ENCODE data around the gene MBD3L2. TPM values are rescaled to one million over a fixed set of nuclear protein-coding genes. Genes with fewer than 3 reads are reported as not detected.
A peak's percentile ranks its signal among the peaks of the same experiment; 100 is the strongest.
"Not testable (repeated sequence)": the region's sequence is repeated elsewhere in the genome, so short reads cannot be mapped to it uniquely, and the experiment has no call there.

Gene MBD3L2
- total RNA-seq (2014; rRNA removed; shearing (Covaris generic)) = not detected in 2 replicates

DNA sequence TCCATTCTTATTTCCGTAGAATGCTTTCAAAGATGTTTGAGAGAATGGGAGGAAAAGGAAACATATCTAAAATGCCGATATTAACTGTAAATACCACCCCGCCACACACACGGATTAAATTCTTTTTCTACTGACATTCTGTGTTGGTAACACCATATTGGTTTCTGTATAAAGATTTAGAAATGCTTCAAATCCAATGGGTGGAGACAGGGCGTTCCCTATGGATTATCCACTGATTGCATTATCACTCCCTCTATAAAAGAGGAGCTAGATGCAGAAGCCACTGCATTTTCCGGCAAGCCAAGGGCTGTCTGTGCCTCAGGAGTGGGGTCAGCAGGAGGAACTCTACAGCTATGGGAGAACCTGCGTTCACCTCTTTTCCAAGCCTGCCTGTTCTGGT, at the start of gene MBD3L2:
TSS of gene MBD3L2 (plus strand) at position 301 of the 400 bp plus-strand sequence. CDS start at position 354, 53 bp downstream.
- DNase-seq (ENCODE audit: low read depth) = not testable (repeated sequence)

DNA sequence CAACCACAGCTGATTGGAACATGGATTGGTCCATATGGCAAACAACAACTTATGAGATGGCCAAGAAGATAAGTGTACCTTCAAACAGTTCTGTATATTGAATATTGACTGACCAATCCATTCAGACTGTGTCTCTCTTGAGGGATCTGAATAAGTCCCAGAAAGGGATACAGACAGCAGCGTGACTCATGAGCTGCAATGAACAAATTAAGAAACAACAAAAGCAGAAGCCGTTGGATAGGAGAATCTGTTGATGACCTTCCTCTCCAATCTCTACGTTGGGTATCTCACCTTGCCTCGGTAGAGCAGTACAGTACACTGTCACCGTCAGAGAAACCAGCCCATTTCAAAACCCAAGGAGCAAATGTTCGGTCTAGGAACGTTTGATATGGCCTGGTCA, 49.2 kb upstream of the MBD3L2 start:
- no peak for DNase-seq (ENCODE audit: low read depth)

DNA sequence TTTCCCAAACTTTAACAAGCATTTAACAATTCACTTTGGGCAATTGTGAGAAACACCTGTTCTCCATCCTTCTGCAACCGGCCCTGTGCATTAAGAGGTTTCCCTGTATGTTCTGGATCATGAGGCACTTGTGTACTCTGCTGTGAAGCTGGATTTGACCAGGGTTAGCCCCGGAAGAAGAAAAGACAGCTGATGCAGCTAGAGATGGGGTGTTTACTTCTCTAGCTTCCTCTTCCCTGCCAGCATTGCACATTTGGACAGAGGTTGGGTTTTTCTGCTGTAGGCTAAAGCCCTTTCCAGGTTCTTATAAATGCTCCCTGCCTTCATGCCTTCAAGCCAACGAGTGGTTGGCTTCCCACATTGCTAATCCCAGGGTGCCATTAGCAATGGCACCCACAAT, 48.8 kb upstream of the MBD3L2 start:
- no peak for DNase-seq (ENCODE audit: low read depth)

DNA sequence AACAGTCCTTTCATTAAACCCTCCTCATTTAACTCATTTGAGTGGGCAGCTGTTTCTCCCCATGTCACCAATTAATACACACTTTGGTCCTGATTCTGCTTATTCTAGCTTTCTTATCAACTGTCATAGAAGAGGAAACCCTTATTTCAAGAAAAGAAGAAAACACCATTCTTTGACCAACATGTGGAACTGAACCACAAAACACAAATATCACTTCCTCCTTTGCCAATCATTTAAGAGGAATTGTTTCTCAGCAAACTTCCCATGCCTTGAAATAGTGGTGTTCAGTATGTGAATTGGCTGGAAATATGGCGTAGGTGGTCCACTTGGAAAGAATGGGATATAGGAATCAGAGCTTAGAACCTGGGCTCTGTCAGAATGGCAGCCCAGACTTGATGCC, 48.3 kb upstream of the MBD3L2 start:
- DNase-seq (ENCODE audit: low read depth) = no peak

DNA sequence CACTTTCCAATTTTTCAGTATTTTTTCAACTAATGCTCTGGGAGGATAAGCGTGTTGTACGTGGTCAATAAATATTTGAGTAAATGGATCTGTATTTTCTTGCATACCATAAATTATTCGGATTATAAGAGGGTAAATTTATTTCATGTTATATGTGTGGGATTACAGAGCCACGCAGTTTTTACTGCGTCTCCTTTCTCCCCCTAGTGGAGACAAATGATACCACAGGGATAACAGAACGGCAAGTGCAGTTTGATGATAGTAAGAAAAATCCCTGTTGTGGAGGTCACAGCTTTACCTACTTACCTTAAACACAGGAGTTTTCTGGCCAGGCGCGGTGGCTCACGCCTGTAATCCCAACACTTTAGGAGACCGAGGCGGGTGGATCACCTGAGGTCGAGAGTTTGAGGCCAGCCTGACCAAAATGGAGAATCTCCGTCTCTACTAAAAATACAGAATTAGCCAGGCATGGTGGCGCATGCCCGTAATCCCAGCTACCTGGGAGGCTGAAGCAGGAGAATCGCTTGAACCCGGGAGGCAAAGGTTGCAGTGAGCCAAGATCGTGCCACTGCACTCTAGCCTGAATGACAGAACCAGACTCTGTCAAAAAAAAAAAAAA, 44.7 kb upstream of the MBD3L2 start:
- peak; percentile 34 for DNase-seq (ENCODE audit: low read depth)

DNA sequence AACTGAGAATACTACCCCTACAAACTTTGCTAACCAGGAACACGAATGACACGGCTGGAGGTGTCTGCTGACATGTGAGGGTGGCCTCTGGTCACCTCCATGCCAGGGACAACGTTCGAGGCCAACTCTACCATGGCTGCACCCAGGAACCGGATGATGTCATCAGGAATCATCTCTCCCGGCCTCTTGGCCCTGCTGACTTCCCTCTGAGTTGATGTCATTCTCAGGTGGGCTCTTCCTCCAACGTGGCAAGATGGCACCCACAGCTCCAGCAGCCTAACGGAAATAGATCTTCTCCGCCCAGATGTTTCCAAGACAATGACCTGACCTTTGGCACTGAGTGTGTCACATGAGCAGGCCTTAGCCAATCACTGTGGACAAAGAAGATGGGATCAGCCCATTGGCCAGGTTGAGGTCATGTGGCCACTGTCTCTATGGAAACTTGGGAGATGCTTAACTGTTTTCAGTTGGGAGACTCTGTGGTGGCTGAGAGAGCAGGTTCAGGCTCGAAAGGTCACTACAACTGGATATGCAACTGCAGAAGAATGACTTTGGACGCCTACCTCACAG, 42.9 kb upstream of the MBD3L2 start:
- DNase-seq (ENCODE audit: low read depth) = no peak

DNA sequence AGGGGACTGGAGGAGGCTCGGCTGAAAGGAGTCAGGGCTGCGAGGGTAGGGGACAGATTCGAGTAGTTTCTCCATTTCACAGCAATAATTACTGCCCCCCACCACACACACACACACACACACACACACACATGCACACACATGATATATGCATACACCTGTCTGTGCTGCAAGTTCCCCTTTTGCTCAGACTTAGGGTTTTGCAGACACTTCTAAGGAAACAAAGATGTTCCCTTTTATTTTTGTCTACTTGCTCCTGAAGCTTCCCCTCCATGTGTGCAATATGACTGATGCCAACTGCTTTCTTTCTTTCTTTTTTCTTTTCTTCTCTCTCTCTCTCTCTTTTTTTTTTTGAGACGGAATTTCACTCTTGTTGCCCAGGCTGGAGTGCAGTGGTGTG, 41.3 kb upstream of the MBD3L2 start:
- DNase-seq (ENCODE audit: low read depth) = no peak

DNA sequence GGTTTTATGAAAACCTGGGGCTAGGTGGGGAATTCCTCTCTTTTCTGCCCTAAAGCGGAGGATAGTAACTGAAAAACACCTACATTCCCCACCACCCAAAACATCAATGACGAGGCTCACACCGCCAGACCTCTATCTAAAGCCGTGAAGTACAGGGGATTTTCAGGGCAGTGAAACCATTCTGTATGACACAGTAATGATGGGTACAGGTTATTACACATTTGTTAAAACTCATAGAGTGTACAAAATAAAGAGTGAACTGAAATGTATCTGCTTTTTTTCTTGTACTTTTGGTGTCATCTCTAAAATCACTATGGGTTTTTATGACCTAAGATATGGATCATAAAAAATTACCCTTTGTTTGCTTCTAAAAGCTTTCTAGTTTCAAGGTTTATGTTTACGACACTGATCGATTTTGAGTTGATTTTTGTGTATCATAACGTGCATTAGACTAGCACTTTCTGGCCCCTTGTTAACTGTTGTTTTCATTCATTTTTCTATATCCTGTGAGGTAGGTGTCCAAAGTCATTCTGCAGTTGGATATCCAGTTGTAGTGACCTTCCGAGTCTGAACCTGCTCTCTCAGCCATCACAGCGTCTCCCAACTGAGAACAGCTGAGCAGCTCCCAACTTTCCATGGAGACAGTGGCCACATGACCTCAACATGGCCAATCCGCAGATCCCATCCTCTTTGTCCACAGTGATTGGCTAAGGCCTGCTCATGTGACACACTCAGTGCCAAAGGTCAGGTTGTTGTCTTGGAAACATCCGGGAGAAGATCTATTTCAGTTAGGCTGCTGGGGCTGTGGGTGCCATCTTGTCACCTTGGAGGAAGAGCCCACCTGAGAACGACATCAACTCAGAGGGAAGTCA, 38.2 kb upstream of the MBD3L2 start:
- DNase-seq (ENCODE audit: low read depth) = no peak

DNA sequence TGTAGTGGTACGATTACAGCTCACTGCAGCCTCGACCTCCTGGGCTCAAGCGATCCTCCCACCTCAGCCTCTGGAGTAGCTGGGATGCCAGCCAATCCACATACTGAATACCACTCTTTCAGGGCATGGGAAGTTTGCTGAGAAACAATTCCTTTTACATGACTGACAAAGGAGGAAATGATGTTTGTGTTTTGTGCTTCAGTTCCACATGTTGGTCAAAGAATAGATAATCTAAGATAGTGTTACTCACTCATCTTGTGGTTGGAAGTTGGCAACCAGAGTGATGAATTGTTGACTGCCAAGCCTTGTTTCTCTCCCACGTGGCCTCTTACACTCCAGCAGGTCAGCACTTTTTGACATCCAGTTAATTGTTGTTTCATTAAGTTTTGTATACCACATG, 35.4 kb upstream of the MBD3L2 start:
- peak; percentile 91 for DNase-seq (ENCODE audit: low read depth)

DNA sequence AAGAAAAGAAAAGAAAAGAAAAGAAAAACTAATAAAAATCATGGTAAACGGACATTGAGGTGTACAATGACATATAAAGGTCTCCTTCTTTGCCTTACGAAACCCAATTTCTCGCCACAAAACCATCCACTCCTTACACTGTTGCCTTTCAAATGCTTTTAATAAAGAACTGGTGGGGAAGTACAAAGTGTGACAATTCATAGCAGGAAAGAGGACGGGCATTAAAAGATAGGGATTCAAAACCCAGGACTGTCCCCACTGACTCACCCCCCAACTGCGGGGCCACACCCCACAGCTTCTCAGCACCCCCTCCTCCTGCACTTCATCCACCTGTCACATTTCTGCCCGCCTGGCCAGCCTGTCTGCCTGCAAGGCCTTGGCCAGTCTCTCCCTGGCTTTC, 30.3 kb upstream of the MBD3L2 start:
- DNase-seq (ENCODE audit: low read depth) = no peak

DNA sequence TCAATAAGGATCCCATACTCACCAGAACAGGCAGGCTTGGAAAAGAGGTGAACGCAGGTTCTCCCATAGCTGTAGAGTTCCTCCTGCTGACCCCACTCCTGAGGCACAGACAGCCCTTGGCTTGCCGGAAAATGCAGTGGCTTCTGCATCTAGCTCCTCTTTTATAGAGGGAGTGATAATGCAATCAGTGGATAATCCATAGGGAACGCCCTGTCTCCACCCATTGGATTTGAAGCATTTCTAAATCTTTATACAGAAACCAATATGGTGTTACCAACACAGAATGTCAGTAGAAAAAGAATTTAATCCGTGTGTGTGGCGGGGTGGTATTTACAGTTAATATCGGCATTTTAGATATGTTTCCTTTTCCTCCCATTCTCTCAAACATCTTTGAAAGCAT, 27.8 kb upstream of the MBD3L2 start, which contains the start of gene MBD3L2B:
TSS of gene MBD3L2B (minus strand) at position 101 of the 400 bp plus-strand sequence. CDS start at position 67, 34 bp downstream.
- not testable (repeated sequence) for DNase-seq (ENCODE audit: low read depth)

DNA sequence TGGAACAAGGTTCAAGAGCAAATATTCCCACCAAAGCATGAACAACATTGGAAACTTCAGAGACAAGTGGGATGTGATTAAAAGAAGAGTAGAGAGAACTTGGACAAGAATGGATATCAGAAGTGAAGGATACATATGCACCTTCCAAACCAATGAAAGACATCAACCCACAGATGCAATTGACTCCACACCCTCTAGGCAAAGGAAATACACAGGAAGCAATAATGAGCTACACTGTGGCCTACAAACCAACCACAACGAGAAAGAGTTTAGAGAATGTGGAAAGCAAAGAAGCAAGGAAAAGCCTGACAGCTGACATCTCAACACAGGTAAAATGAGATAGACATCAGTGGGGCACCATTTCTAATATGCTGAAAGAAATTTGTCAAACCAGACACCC, 20.3 kb upstream of the MBD3L2 start:
- not testable (repeated sequence) for DNase-seq (ENCODE audit: low read depth)

DNA sequence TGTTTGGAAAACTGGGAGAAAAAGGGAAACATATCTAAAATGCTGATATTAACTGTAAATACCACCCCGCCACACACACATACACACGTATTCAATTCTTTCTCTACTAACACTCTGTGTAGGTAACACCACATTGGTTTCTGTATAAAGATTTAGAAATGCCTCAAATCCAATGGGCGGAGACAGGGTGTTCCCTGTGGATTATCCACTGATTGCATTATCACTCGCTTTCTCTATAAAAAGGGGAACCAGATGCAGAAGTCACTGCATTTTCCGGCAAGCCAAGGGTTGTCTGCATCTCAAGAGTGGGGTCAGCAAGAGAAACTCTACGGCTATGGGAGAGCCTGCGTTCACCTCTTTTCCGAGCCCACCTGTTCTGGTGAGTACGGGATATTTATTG, 18.8 kb upstream of the MBD3L2 start, which contains the start of gene MBD3L5:
TSS of gene MBD3L5 (plus strand) at position 301 of the 400 bp plus-strand sequence. CDS start at position 335, 34 bp downstream.
- not testable (repeated sequence) for DNase-seq (ENCODE audit: low read depth)

DNA sequence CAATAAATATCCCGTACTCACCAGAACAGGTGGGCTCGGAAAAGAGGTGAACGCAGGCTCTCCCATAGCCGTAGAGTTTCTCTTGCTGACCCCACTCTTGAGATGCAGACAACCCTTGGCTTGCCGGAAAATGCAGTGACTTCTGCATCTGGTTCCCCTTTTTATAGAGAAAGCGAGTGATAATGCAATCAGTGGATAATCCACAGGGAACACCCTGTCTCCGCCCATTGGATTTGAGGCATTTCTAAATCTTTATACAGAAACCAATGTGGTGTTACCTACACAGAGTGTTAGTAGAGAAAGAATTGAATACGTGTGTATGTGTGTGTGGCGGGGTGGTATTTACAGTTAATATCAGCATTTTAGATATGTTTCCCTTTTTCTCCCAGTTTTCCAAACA, 9.0 kb upstream of the MBD3L2 start, which contains the start of gene MBD3L4:
TSS of gene MBD3L4 (minus strand) at position 101 of the 400 bp plus-strand sequence. CDS start at position 66, 35 bp downstream.
- DNase-seq (ENCODE audit: low read depth) = not testable (repeated sequence)

DNA sequence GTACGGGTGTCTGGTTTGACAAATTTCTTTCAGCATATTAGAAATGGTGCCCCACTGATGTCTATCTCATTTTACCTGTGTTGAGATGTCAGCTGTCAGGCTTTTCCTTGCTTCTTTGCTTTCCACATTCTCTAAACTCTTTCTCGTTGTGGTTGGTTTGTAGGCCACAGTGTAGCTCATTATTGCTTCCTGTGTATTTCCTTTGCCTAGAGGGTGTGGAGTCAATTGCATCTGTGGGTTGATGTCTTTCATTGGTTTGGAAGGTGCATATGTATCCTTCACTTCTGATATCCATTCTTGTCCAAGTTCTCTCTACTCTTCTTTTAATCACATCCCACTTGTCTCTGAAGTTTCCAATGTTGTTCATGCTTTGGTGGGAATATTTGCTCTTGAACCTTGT, 7.6 kb upstream of the MBD3L2 start:
- not testable (repeated sequence) for DNase-seq (ENCODE audit: low read depth)

DNA sequence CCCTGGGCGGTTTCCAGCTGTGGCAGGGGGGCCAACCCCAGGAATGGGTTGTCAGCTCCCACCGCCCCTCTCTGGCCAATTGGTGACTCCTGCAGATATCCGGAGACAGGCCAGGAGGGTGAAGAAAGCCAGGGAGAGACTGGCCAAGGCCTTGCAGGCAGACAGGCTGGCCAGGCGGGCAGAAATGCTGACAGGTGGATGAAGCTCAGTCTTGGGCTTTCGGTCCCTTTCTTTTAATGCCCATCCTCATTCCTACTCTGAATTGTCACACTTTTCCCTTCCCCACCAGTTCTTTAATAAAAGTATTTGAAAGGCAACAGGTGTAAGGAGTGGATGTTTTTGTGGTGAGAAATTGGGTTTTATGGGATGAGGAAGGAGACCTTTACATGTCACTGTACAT, 2.3 kb downstream of the MBD3L2 start:
- DNase-seq (ENCODE audit: low read depth) = not testable (repeated sequence)

DNA sequence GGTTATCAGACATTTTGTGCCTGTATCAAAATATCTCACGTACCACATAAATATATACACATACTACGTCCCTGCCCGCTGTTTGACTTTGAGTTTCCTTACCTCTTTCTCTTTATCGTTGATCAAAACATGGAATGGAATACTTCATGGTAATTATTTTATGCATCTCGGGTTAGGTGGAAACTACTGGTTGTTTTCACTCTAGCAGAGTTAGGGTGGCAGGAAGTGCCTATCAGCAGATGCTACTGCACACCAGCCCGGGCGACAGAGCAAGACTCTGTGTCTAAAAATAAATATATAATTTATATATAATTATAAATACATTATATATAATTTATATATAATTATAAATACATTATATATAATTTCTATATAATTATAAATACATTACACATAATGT, 3.8 kb downstream of the MBD3L2 start:
- not testable (repeated sequence) for DNase-seq (ENCODE audit: low read depth)

DNA sequence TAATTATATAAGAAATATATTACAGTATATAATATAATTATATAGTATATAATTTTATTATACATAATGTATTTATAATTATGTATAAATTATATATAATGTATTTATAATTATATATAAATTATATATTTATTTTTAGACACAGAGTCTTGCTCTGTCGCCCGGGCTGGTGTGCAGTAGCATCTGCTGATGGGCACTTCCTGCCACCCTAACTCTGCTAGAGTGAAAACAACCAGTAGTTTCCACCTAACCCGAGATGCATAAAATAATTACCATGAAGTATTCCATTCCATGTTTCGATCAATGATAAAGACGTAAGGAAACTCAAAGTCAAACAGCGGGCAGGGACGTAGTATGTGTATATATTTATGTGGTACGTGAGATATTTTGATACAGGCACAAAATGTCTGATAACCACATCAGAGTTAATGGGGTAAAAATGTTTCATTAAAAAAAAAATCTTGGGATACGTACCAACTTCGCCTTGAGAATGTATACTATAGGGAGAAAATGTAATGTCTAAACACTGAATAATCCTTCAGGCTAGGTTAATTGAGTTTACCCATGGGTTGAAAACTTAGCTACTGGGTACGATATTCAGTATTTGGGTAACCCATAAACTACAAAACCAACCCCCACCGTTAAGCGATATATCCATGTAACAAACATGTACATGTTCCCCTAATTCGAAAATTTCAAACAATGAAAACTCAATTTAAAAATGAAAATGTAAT, 5.7 kb downstream of the MBD3L2 start:
- DNase-seq (ENCODE audit: low read depth) = not testable (repeated sequence)

DNA sequence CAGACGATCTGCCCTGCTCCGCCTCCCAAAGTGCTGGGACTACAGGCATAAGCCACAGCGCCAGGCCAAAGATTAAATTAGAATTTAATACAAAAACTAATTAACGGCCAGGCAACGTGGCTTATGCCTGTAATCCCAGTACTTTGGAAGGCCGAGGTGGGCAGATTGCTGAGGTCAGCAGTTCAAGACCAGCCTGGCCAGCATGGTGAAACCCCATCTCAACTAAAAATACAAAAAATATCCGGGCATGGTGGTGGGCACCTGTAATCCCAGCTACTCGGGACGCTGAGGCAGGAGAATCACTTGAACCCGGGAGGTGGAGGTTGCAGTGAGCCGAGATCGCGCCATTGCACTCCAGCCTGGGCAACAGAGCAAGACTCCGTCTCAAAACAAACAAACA, 6.6 kb downstream of the MBD3L2 start:
- DNase-seq (ENCODE audit: low read depth) = not testable (repeated sequence)

DNA sequence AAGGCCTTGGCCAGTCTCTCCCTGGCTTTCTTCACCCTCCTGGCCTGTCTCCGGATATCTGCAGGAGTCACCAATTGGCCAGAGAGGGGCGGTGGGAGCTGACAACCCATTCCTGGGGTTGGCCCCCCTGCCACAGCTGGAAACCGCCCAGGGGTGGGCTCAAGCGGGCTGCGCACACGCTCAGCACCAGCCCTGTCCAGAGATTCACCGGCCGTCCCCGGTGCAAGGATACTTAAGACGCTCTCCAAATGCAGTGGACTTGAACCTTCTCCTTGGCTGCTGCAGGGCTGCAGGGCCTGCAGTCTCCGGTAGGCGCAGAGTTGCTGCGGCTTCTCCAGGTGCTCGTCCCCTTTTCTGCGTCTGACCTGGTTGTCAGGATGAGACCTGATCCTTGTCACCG, 7.2 kb downstream of the MBD3L2 start:
- DNase-seq (ENCODE audit: low read depth) = not testable (repeated sequence)

DNA sequence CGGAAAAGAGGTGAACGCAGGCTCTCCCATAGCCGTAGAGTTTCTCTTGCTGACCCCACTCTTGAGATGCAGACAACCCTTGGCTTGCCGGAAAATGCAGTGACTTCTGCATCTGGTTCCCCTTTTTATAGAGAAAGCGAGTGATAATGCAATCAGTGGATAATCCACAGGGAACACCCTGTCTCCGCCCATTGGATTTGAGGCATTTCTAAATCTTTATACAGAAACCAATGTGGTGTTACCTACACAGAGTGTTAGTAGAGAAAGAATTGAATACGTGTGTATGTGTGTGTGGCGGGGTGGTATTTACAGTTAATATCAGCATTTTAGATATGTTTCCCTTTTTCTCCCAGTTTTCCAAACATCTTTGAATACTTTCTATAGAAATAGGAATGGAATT, 9.5 kb downstream of the MBD3L2 start, which contains the start of gene MBD3L3:
TSS of gene MBD3L3 (minus strand) at position 101 of the 400 bp plus-strand sequence. CDS start at position 30, 71 bp downstream.
- DNase-seq (ENCODE audit: low read depth) = not testable (repeated sequence)
